GM18867 (cell line): ENCODE results near the gene MRPL28.
"Not testable (repeated sequence)": the region's sequence is repeated elsewhere in the genome, so short reads cannot be mapped to it uniquely, and the experiment has no call there.

Source experiments
- ATAC-seq: cut with Tn5 transposase; IDR thresholded peaks from one replicate; pipeline ENCODE4 v1.9.1; 2021; ENCODE audit warnings: mild to moderate bottlenecking, moderate library complexity; ENCODE audit not compliant: unreplicated experiment

The MRPL28 gene

GRCh38 chr16:391885-392335, 21.6 kb upstream of the MRPL28 start:
- no peak for ATAC-seq

GRCh38 chr16:389352-389751, 19.0 kb upstream of the MRPL28 start:
- ATAC-seq, result no peak

DNA sequence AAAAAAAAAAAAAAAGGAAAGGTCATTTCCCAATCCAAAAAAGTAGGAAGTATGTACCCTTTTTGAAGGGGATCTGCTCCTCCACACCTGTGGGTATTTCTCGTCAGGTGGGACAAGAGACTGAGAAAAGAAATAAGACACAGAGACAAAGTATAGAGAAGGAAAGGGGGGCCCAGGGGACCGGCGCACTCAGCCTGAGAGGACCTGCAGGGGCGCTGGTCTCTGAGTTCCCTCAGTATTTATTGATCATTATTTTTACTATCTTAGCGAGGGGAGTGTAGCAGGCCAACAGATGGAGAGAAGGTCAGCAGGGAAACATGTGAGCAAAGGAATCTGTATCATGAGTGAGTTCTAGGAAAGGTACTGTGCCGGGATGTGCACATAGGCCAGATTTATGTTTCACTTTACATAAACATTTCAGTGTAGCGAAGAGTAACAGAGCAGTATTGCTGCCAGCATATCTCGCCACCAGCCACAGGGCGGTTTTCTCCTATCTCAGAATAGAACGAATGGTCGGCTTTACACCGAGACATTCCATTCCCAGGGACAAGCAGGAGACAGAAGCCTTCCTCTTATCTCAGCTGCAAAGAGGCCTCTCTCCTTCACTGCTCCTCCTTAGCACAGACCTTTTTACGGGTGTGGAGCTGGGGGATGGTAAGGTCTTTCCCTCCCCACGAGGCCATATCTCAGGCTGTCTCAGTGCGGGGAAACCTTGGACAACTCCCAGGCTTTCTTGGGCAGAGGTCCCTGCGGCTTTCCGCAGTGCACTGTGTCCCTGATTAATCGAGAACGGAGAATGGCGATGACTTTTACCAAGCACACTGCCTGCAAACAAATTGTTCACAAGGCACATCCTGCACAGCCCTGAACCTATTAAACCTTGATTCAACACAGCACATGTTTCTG, 17.7 kb upstream of the MRPL28 start:
- ATAC-seq, result not testable (repeated sequence)

DNA sequence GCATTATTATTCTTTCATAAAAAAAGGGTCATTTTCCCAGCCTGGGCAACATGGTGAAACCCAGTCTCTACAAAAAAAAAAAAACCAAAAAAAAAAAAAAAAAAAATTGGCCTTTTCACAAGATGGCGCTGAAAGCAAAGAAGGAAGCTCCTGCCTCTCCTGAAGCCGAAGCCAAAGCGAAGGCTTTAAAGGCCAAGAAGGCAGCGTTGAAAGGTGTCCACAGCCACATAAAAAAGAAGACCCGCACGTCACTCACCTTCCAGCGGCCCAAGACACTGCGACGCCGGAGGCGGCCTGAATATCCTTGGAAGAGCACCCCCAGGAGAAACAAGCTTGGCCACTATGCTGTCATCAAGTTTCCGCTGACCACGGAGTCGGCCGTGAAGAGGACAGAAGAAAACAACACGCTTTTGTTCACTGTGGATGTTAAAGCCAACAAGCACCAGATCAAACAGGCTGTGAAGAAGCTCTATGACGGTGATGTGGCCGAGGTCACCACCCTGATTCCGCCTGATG, 16.4 kb upstream of the MRPL28 start:
- ATAC-seq, result no peak

DNA sequence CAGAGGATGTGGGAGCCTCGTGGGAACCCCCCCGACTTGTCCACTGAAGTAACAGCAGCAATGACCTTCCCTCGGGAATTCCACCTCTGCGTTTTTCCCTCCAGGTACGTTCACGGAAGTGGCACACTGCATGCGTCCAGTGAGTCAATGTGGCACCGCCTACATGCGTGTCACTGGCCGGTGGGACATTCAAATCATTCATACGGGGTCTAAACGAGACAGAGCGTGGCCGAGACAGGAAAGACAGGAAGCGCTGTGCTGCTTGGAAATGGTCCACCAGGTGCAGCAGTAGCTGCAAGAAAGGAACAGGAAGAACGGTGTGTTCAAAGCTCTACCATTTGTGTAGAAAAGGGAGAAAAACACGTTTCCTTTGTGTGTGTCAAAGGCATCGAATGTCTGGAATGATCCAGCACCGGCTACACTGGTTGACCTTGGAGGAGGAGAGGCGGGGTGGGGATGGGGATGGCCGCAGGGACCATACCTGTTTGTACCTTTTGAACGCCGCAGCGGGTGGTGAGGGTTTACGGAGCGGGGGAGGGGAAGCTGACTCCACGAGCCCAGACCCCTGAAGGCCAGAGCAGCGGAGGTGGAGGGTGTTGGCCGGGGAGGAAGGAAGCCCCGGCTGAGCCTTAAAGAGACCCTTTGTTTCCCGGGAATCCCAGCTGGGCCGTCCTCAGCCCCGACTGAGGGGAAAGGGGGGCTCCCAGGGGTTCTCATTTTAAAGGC, 13.2 kb upstream of the MRPL28 start:
- no peak for ATAC-seq

DNA sequence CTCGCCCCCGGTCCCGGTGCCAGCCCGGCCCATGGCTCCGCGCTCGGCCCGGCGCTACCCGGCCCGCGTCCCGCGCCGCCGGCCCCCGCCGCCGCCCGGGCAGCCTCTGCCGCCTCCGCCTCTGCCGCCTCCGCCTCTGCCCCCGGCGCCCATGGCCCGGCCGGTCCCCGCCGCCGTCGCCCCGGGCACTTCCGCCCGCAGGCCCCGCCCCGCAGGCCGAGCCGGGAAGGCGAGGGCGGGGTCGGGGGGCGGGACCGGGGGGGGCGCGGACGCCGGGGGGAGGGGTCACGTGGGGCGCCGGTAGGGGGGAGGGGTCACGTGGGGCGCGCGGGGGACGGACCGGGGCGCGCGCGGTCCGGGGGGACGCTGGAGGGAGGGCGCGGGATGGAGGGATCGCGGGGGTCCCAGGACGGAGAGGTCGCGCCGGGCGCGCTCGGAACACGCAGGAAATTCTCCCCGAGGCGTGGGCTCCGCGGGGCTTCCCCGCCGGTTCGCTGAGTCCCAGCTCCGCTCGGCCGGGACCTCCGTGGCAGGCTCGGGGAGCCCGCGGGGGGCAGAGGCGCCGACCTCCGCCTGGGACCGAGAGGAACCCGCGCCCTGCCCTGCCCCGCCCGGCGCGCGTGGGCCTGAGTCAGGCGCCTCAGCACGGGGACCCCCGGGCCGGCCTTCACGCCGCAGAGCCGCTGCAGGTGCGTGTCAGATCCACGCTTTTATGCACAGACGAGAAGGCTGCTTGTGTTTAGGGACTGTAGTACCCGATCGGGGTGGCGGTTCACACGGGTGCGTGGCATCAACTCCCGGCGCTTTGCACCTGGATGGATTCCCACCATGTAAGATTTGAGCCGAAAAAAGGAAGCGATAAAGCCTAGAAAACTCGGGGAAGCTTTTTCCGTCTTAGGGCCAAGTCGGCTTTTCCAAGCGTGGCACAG, 11.7 kb upstream of the MRPL28 start, which contains the start of gene PGAP6:
TSS of gene PGAP6 (minus strand) at position 190 of the 929 bp plus-strand sequence. CDS start at position 33, 157 bp downstream.
- ATAC-seq, result peak; percentile 52

DNA sequence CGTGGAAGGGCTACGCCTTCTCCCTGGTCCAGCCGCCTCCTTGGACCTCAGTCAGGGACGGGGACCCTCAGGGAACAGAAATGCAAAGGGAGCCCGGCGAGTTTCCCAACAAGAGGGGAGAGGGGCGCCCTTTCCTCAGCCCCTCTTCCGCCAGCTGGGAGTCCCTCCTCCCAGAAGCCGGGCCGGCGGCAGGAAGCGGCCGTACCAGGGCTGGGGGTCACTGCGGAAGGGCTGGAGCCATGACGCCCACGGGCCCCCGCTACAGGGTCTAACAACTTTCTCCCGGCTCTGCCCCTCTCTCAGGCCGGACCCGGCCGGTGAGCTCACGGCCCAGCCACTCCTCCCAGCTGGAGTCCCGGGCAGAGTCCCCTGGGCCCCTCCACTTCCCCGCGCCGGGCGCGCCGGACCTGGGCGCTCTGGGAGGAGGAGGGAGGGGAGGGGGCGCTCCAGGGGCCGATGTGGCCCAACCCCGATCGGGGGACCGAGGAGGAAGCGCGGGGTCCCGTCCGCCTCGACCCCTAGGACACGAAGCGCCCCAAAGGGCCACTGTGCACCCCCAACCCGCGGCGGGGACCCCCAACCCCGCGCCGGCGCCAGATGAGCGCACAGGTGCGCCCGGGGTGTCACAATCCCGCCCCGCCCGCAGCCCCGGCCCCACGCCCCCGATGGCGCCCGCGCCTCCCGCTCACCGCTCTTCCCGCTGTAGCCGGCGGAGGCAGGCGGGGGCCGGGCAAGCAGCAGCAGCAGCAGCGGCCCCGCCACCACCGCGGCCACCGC, 10.9 kb upstream of the MRPL28 start:
- peak; percentile 30 for ATAC-seq

- ATAC-seq, result no peak
These were observed 10.3 kb upstream of the MRPL28 start for GRCh38 chr16:380762-381011.

GRCh38 chr16:379961-380761, 9.8 kb upstream of the MRPL28 start:
- ATAC-seq, result no peak

- ATAC-seq, result no peak
These were observed 9.0 kb upstream of the MRPL28 start for GRCh38 chr16:379183-379960.

GRCh38 chr16:378821-379182, 8.5 kb upstream of the MRPL28 start:
- ATAC-seq, result no peak

- ATAC-seq, result not testable (repeated sequence)
These were observed 7.9 kb upstream of the MRPL28 start for GRCh38 chr16:378113-378820.

DNA sequence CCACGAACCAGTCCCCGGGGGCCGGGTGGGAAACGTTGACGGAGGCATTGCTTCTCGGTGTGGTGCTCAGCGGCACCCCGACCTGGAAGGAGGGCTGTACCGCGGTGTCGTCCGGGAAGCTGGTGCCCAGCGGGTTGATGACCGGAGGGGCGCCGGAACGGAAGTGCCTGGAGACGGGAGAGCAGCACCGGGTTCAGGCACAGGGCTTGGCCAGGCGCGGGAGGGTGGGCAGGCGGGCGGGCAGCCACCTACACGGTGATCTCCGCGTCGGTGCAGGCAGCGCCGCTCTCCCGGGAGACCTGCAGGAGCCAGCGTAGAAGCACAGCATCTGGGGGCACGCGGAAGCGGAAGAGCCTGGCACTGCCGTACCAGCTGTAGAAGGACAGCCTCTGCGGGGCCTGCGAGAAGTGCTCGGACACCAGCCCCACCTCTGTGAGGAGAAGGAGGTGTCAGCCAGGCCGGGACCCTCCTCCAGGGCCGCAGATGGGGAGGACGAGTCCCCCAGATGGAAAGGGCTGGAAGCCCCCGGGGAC, 7.1 kb upstream of the MRPL28 start:
- ATAC-seq, result no peak

GRCh38 chr16:376817-377418, 6.6 kb upstream of the MRPL28 start:
- no peak for ATAC-seq

- ATAC-seq, result no peak
These were observed 5.8 kb upstream of the MRPL28 start for GRCh38 chr16:375927-376816.

DNA sequence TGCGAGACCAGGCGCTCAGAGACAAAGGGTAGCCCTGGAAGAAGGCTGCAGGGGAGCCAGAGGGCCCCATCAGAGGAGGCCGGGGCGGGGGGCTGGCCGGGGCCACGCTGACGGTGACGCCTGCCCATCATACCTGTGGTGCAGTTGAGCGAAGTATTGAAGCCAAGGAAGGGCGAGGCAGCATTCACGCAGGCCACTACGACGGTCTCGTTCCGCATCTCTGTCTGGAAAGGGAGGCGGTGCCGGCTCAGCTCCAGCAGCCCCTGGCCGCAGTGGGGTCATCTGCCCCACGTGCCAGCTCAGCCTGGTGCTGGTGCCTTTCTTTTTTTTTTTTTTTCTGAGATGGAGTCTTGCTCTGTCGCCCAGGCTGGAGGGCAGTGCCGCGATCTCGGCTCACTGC, 4.9 kb upstream of the MRPL28 start:
- no peak for ATAC-seq

- ATAC-seq, result no peak
These were observed 4.2 kb upstream of the MRPL28 start for GRCh38 chr16:374616-374926.
